ENCODE data around the gene PCDH10.

DNA sequence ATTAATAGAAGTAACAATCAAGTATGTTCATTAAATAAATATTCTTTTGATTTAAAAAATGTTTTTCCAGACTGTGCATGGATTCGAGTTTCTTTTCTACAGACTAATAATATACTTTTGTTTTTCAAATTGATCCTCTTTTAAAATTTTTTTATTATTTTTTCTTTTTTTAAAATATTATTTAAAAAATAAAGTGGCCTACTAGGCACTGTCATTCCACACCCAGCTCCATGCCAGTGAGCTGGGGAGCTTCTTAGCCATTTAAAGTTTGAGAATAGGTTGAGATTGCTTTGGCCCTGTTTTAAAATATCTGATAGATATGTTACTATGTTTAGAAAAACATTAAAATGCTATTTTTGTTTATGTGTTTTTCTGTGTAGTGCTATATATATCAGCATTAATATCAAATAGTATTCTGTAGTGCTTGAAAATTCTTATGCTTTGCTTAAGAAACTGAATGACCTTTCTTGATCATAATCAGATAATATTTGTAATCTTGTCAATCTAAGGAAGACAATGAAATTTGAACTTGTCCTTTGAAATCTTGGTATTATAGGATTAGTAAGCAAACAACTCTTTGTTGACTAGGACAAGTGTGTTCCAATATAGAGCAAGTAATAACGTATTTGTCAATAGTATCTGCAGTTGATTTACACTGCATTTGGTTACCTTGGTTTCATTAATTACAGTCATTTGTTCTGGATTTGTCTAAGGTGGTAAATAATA, 12.6 kb downstream of the PCDH10 start:
- TF ChIP-seq POLR2A (IDR thresholded peaks at IDR 0.05) (no peak), POLR2AphosphoS5 (IDR thresholded peaks at IDR 0.05) (no peak)
- TF ChIP-seq, protein P1, sequence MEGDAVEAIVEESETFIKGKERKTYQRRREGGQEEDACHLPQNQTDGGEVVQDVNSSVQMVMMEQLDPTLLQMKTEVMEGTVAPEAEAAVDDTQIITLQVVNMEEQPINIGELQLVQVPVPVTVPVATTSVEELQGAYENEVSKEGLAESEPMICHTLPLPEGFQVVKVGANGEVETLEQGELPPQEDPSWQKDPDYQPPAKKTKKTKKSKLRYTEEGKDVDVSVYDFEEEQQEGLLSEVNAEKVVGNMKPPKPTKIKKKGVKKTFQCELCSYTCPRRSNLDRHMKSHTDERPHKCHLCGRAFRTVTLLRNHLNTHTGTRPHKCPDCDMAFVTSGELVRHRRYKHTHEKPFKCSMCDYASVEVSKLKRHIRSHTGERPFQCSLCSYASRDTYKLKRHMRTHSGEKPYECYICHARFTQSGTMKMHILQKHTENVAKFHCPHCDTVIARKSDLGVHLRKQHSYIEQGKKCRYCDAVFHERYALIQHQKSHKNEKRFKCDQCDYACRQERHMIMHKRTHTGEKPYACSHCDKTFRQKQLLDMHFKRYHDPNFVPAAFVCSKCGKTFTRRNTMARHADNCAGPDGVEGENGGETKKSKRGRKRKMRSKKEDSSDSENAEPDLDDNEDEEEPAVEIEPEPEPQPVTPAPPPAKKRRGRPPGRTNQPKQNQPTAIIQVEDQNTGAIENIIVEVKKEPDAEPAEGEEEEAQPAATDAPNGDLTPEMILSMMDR (IDR thresholded peaks at IDR 0.05 in 8 of 11, conservative IDR thresholded peaks at IDR 0.05 in 3 of 11): no peak

Measured in spleen (tissue), 7 donors.